ENCODE measurements around the gene COP1.
"Not testable (repeated sequence)": the region's sequence is repeated elsewhere in the genome, so short reads cannot be mapped to it uniquely, and the experiment has no call there.

The COP1 gene

GRCh38 chr1:176119549-176119948 lies 87.5 kb downstream of the COP1 start:
- no peak for DNase-seq

GRCh38 chr1:176118985-176119384 lies 88.1 kb downstream of the COP1 start:
- DNase-seq: no peak

DNA sequence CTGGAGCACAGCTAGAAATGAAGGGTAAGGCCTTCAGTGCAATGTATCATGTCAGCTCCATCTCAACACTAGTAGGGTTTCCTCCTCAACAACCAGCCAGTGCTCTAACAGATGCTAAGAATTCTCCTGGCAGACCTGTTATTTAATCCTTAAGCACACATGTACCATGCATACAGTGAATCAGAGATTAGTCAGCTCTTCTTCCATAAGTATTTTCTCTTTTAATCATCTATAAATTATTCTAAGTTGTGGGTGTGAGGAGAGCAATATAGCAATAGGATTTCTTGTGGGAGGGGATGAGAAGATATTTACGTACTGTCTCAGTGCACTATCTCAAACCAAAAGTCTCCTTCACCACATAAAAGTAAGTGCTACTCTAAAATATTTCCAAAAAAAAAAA lies 95.3 kb downstream of the COP1 start:
- DNase-seq: no peak

DNA sequence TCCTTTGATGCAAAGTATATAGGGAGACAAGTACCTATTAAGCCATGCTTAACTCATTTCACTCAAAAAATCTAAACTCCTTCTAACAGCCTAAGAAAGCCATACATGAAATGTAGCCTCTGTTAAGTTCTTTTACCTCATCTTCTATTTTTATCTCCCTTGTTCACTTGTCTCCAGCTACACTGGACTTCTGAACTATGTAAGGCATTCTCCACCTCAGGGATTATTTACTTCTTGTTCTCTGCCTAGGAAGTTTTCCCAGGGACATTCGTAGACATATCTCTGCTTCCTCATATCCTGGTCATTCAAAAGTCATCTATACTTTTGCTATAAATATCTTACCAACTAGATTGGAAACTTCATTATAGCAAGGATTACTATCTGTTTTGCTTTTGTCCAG lies 96.9 kb downstream of the COP1 start:
- no peak for DNase-seq

- DNase-seq: no peak
Observed at GRCh38 chr1:176102768-176103350, 104.2 kb downstream of the COP1 start.

- no peak for DNase-seq
Observed at GRCh38 chr1:176101951-176102642, 105.0 kb downstream of the COP1 start.

DNA sequence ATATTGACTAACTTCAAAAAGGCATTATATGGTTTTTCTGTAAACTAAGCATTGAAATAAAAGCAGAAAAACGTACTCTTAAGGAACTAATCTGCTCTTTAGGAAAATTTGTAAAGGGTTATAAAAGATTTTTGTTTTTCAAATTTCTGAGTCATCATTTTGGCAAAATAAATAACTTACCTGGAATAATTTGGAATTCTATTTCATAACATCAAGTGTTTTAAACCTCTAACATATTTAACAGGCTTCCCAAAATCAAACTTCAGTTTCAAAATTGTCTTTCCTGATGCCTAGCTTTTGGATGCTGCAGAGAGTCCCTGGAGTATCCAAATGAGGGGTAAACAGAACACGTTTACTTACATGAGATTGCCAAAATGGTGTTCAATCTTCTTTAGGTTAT lies 108.5 kb downstream of the COP1 start:
- DNase-seq: no peak

DNA sequence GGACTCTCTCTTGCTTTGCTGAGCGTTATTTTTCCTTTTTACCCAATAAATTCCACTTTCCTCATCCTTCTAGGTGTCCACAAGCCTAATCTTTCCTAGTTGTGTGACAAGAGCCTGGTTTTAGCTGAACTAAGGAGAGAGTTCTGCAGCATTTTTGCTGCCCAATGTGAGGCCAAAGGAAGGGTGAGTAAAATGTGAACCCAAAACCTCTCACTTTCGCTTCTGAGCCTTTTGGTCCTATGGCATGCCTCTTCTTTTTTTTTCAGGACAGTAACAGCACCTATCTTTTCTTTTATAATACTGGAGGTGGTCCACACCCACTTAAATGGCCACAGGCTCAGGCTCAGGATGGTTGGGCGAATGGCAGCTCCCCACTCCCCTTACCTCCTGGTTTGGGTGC lies 111.1 kb downstream of the COP1 start:
- no peak for DNase-seq

DNA sequence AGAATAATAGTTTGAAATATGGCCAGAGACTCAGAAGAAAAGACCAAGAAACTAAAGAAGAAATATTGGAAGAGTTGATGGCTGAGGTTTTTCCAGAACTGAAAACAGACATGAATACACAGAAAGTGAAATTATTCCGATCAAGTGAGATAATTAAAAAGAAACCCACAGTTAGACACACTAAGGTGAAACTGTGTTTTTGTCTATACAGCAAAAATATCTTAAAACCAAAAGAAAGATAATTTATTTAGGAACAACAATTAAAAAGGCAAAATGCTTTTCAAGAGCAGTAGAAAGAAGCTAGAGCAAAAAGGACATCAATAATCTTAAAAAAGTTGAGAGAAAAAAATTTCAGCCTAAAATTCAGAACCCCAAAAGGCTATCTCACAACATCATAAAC lies 116.3 kb downstream of the COP1 start:
- DNase-seq: no peak

DNA sequence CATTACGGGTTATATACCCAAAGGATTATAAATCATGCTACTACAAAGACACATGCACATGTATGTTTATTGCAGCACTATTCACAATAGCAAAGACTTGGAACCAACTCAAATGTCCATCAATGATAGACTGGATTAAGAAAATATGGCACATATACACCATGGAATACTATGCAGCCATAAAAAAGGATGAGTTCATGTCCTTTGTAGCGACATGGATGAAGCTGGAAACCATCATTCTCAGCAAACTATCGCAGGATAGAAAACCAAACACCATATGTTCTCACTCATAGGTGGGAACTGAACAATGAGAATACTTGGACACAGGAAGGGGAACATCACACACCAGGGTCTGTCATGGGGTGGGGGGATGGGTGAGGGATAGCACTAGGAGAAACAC lies 119.3 kb downstream of the COP1 start:
- DNase-seq: not testable (repeated sequence)

- DNase-seq: peak; percentile 92
Observed at GRCh38 chr1:176073524-176074157, 133.4 kb downstream of the COP1 start.

DNA sequence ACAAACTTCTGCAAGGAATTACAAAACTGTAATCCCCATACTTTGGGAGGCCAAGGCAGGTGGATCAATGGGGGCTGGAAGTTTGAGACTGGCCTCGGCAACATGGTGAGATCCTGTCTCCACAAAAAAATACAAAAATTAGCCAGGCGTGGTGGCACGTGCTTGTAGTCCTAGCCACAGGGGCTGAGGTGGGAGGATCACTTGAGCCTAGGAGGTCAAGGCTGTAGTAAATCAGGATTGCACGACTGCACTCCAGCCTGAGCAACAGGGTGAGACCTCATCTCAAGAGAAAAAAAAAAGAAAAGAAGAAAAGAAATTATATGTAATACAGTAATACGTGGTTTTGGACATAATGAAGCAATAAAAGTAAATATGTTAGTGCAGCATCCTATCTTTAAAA lies 138.2 kb downstream of the COP1 start:
- no peak for DNase-seq

DNA sequence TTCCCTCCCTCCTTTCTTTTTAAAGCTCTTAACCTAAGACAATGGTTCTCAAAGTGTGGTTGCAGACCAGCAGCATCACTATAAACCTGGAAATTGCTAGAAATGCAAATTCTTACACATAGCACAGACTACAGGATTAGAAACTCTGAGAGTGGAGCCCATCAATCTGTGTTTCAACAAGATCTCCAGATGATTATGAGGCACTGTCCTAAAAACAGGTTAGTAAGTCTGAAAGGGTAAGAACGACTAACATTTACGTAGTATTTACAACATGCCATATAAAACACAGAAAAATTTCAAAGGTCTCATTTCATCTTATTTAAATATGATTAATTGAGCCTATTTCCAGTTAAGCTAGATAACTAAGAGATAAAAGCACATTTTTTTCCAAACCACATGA lies 138.8 kb downstream of the COP1 start:
- no peak for DNase-seq

DNA sequence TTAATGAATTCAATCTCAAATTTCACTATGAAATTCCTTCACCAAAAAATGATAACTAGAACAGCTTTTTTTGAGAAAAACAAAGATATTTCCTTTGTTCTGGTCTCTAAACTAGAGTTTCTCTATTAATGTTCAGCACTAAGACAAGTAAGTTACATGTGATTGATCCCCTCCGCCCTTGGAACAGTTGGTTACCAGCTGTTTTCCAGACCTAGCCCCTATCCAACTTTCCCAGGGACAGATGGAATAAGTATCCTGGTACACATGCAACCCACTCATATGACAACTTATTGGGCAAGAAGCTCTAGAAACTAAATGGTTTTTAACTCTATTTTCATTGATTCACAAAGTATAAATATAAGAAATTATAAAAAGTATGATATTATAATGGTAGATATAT lies 140.4 kb downstream of the COP1 start:
- DNase-seq: peak; percentile 15

- DNase-seq: peak; percentile 39
Observed at GRCh38 chr1:176058686-176059085, 148.4 kb downstream of the COP1 start.

GRCh38 chr1:176056312-176056711 lies 150.8 kb downstream of the COP1 start:
- DNase-seq: no peak

DNA sequence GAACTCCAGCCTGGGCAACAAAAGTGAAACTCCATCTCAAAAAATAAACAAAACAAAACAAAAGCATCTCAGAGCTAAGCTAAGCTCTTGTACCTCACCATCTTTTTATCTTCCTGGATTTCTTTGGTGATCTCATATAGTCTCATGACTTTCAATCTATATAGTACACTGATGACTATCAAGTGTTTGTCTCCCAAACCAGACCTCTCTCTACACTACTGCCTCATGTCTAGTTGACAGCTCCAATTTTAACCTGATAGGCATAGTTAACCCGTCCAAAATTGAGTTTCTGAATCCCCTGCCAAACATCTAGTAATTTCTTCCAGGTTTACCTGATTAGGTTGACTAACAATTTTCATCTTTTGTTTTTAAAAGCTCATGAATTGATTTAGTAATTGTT lies 151.7 kb downstream of the COP1 start:
- DNase-seq: no peak

DNA sequence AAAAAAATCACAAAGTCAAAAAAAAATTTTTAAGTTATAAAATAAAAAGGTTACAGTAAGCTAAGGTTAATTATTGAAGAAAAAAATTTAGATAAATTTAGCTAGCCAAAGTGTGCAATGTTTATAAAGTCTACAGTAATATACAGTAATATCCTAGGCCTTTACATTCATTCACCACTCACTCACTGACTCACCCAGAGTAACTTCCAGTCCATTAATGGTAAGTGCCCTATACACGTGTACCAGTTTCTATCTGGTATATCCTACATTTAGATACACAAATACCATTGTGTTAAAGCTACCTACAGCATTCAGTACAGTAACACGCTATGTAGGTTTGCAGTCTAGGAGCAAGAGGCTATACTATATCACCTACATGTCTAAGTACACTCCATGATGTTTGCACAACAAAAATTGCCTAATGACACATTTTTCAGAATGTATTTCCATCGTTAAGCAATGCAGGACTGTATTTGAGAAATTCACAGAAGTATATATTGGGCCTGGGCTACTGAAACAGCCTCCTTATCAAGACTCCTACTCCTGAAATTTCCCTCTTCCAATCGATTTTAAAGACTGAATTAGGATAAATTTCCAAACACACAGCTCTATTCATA lies 155.1 kb downstream of the COP1 start:
- no peak for DNase-seq

GRCh38 chr1:176051402-176051801 lies 155.7 kb downstream of the COP1 start:
- DNase-seq: no peak

GRCh38 chr1:176049582-176049981 lies 157.5 kb downstream of the COP1 start:
- DNase-seq: no peak

DNA sequence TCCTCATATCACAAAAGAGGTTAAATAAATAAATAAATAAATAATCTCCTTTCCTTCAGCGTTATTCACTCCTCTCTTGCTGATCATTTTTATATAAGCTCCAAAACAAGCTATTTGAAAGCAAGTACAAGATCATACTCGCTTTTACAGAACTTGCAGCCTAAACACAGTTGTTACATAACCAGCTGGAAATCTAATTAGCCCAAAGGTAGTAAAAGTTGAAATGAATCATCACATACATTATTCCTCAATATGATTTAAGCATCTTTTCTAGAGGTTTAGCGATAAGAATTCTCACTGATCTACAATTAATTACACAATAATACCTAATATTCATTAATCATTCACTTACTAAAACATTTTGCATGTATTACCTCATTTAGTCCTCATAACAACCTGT lies 160.2 kb downstream of the COP1 start:
- no peak for DNase-seq

DNA sequence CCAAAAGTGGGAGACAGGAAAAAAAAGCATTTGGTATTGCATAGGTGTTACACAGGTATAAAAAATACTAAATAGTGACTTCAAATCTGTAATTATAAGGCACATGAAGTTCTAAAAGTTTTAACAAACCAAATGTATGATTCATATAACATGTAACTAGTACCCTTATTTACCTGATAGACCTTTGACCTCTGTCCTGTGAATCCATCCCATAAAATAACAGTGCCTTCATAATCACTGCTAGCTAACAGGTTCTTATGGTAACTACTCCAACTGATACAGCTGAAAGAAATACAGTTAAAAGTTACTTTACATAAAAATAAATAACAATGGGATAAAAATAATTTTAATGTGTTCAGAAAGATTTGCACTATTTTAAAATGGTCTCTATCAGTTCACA lies 163.5 kb downstream of the COP1 start:
- DNase-seq: no peak

GRCh38 chr1:176033881-176034280 lies 173.2 kb downstream of the COP1 start:
- no peak for DNase-seq

GRCh38 chr1:176033474-176033873 lies 173.6 kb downstream of the COP1 start:
- no peak for DNase-seq

Data from eye (tissue), 1 donor.